Measurements from ENCODE around the gene CACNG4.

CACNG4 gene

DNA sequence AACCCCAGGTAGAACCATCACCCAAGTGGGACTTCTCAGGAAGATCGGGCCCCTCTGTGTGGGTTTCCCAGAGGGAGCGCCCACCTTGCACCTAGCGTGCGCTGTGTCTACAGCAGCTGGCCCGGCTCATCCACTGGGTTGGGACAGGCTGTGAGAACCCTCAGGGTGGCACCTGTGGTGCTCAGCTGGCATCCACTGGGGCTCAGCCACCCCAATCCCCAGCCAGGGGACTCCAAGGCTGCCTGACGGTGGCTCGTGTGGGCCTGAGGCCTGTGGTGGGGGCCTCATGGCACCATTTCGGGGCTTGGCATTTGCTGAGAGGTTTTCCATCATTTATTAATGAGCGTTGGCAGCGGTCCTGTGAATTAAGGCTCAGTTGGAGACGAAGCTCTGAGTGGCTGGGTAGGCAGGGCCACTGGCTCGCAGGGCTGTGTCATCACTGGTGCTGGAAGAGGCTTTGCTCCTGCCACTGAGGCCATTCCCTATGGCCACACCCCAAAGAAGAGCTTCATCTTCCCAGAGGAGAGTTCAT is 28.5 kb downstream of the CACNG4 start:
- H3K9ac ChIP-seq (ENCODE audit: low read depth, low read length), result no peak overlapping the region
- no peaks in the 10 kb centered on the region for H3K9me3 ChIP-seq (ENCODE audit: control insufficient read depth, insufficient read depth, low read length)
- no peaks in the 10 kb centered on the region for H3K36me3 ChIP-seq (ENCODE audit: insufficient read depth, low read length)
- H3K4me1 ChIP-seq (ENCODE audit: insufficient read depth, low read length), result no peaks in the 10 kb centered on the region

DNA sequence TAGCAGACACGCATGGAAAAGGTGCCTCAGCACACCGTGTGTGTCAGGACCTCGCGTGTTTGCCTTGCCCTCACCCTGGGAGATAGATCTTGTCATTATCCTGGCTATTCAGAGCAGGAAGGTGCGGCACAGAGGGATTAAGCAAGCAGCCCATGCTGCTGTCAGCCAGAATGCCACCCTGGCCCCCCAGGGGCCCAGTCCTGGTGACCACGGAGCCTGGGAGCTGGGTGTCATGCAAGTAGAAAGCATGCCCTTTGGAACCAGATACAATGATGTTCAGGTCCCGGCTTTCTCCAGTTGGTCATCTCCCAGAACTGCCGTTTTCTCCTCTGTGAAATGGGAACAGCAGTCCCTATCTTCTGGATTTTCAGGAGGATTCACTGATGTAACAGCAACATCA is 29.9 kb downstream of the CACNG4 start:
- Histone ChIP-seq H3K9me3 (ENCODE audit: control insufficient read depth, insufficient read depth, low read length) (no peaks in the 10 kb centered on the region), H3K9ac (ENCODE audit: low read depth, low read length) (no peak overlapping the region), H3K36me3 (ENCODE audit: insufficient read depth, low read length) (no peaks in the 10 kb centered on the region), H3K4me1 (ENCODE audit: insufficient read depth, low read length) (no peaks in the 10 kb centered on the region)

GRCh38 chr17:66994930-66995535 is 30.5 kb downstream of the CACNG4 start:
- Histone ChIP-seq H3K4me1 (ENCODE audit: insufficient read depth, low read length) (no peaks in the 10 kb centered on the region), H3K36me3 (ENCODE audit: insufficient read depth, low read length) (no peaks in the 10 kb centered on the region), H3K9ac (ENCODE audit: low read depth, low read length) (no peak overlapping the region), H3K9me3 (ENCODE audit: control insufficient read depth, insufficient read depth, low read length) (no peaks in the 10 kb centered on the region)

- Histone ChIP-seq H3K36me3 (ENCODE audit: insufficient read depth, low read length) (no peaks in the 10 kb centered on the region), H3K9ac (ENCODE audit: low read depth, low read length) (no peak overlapping the region), H3K9me3 (ENCODE audit: control insufficient read depth, insufficient read depth, low read length) (no peaks in the 10 kb centered on the region), H3K4me1 (ENCODE audit: insufficient read depth, low read length) (no peaks in the 10 kb centered on the region)
Observed at GRCh38 chr17:66995944-66996343, 31.4 kb downstream of the CACNG4 start.

GRCh38 chr17:66996926-66997325 is 32.4 kb downstream of the CACNG4 start:
- no peak overlapping the region for H3K9ac ChIP-seq (ENCODE audit: low read depth, low read length)
- H3K4me1 ChIP-seq (ENCODE audit: insufficient read depth, low read length), result no peaks in the 10 kb centered on the region
- no peaks in the 10 kb centered on the region for H3K9me3 ChIP-seq (ENCODE audit: control insufficient read depth, insufficient read depth, low read length)
- H3K36me3 ChIP-seq (ENCODE audit: insufficient read depth, low read length), result no peaks in the 10 kb centered on the region

- Histone ChIP-seq H3K9ac (ENCODE audit: low read depth, low read length) (no peak overlapping the region), H3K9me3 (ENCODE audit: control insufficient read depth, insufficient read depth, low read length) (no peaks in the 10 kb centered on the region), H3K4me1 (ENCODE audit: insufficient read depth, low read length) (no peaks in the 10 kb centered on the region), H3K36me3 (ENCODE audit: insufficient read depth, low read length) (no peaks in the 10 kb centered on the region)
Observed at GRCh38 chr17:67003231-67003630, 38.7 kb downstream of the CACNG4 start.

DNA sequence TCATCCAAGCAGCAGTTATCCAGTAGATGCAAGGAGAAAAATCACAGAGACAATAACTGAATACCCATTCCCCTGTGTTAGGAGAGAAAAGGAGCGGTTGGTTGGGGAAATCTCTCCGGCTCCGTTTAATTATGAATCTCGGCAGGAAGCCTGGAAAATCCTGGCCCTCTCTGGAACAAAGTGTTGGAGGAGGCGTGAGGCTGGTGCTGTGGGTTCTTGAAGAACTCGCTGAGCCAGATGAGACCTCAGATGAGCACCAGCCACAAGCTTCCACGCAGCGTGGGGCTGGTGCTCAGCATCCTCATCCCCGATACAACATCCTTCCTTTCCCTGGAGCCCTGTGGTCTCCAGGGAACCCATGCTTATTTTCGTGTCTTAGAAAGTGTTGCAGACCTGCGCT is 39.7 kb downstream of the CACNG4 start:
- Histone ChIP-seq H3K36me3 (ENCODE audit: insufficient read depth, low read length) (no peaks in the 10 kb centered on the region), H3K9ac (ENCODE audit: low read depth, low read length) (no peak overlapping the region), H3K4me1 (ENCODE audit: insufficient read depth, low read length) (no peaks in the 10 kb centered on the region), H3K9me3 (ENCODE audit: control insufficient read depth, insufficient read depth, low read length) (no peaks in the 10 kb centered on the region)

- H3K9ac ChIP-seq (ENCODE audit: low read depth, low read length), result no peak overlapping the region
- no peaks in the 10 kb centered on the region for H3K9me3 ChIP-seq (ENCODE audit: control insufficient read depth, insufficient read depth, low read length)
- no peaks in the 10 kb centered on the region for H3K36me3 ChIP-seq (ENCODE audit: insufficient read depth, low read length)
- no peaks in the 10 kb centered on the region for H3K4me1 ChIP-seq (ENCODE audit: insufficient read depth, low read length)
Observed at GRCh38 chr17:67007266-67007665, 42.8 kb downstream of the CACNG4 start.

- no peaks in the 10 kb centered on the region for H3K36me3 ChIP-seq (ENCODE audit: insufficient read depth, low read length)
- H3K9me3 ChIP-seq (ENCODE audit: control insufficient read depth, insufficient read depth, low read length), result no peaks in the 10 kb centered on the region
- H3K4me1 ChIP-seq (ENCODE audit: insufficient read depth, low read length), result no peaks in the 10 kb centered on the region
- no peak overlapping the region for H3K9ac ChIP-seq (ENCODE audit: low read depth, low read length)
Observed at GRCh38 chr17:67008101-67008500, 43.6 kb downstream of the CACNG4 start.

DNA sequence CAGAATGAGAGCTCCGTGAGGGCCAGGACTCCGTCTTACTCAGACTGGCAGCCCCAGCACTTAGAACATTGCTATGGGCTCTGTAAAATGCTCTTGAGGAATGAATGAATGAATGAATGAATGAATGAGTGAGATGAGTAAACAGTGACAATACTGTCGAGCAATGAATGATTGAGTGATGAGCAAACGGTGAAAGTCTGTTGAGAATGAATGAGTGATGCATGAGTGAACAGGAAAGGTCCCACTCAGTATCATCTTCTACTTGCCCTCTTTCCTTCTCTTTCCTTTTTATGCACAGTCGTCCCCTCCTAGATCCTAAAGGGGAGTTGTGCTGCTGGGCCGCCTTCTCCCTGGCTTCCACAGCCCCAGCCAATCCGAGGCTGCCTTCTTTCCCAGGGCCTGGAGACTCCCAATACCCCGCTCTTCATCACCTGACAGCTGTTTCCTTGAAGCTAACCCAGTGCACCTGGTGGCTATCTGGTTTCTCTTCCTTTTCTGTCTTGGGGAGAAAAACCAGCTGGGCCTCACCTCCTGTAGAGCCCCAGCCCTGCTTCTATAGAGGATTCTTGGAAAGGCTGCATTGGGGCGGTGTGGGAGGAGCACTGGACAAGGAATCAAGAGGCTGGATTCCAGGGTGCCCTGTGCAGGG is 47.1 kb downstream of the CACNG4 start:
- no peaks in the 10 kb centered on the region for H3K4me1 ChIP-seq (ENCODE audit: insufficient read depth, low read length)
- H3K36me3 ChIP-seq (ENCODE audit: insufficient read depth, low read length), result no peaks in the 10 kb centered on the region
- no peaks in the 10 kb centered on the region for H3K9me3 ChIP-seq (ENCODE audit: control insufficient read depth, insufficient read depth, low read length)
- no peak overlapping the region for H3K9ac ChIP-seq (ENCODE audit: low read depth, low read length)

DNA sequence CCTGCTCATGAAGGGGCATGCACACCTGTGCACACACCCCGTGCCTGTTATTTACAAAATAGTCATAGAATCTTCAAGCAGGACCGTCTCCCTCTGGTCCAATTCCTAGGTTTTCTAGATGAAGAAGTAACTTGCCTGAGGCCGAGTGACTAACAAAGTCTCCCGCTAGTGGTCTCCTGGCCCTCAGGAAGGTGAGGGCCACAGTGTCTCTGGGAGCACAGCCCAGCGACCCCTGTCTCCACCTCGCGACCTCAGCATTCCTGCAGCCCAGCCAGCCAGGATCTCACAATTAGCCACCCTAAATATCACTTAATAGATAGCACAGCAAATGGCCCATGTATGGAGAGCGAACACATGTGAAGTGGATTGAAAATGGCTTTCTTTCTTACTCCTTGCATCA is 49.4 kb downstream of the CACNG4 start:
- Histone ChIP-seq H3K9ac (ENCODE audit: low read depth, low read length) (no peak overlapping the region), H3K9me3 (ENCODE audit: control insufficient read depth, insufficient read depth, low read length) (no peaks in the 10 kb centered on the region), H3K36me3 (ENCODE audit: insufficient read depth, low read length) (no peaks in the 10 kb centered on the region), H3K4me1 (ENCODE audit: insufficient read depth, low read length) (peaks cover 5% of the 10 kb centered on the region; the same call in 1 of the 2 replicates)

- Histone ChIP-seq H3K9ac (ENCODE audit: low read depth, low read length) (no peak overlapping the region), H3K4me1 (ENCODE audit: insufficient read depth, low read length) (peaks cover 5% of the 10 kb centered on the region; the same call in 1 of the 2 replicates), H3K9me3 (ENCODE audit: control insufficient read depth, insufficient read depth, low read length) (no peaks in the 10 kb centered on the region), H3K36me3 (ENCODE audit: insufficient read depth, low read length) (no peaks in the 10 kb centered on the region)
Observed at GRCh38 chr17:67015001-67015400, 50.5 kb downstream of the CACNG4 start.

GRCh38 chr17:67016039-67016762 is 51.7 kb downstream of the CACNG4 start:
- no peaks in the 10 kb centered on the region for H3K36me3 ChIP-seq (ENCODE audit: insufficient read depth, low read length)
- H3K9ac ChIP-seq (ENCODE audit: low read depth, low read length), result no peak overlapping the region
- H3K4me1 ChIP-seq (ENCODE audit: insufficient read depth, low read length), result peaks cover 5% of the 10 kb centered on the region; the same call in 1 of the 2 replicates
- H3K9me3 ChIP-seq (ENCODE audit: control insufficient read depth, insufficient read depth, low read length), result no peaks in the 10 kb centered on the region

GRCh38 chr17:67017910-67018309 is 53.4 kb downstream of the CACNG4 start:
- Histone ChIP-seq H3K9me3 (ENCODE audit: control insufficient read depth, insufficient read depth, low read length) (no peaks in the 10 kb centered on the region), H3K4me1 (ENCODE audit: insufficient read depth, low read length) (peaks cover 5% of the 10 kb centered on the region; the same call in 1 of the 2 replicates), H3K36me3 (ENCODE audit: insufficient read depth, low read length) (no peaks in the 10 kb centered on the region), H3K9ac (ENCODE audit: low read depth, low read length) (no peak overlapping the region)

All from ES-I3 (cell line).